ENCODE results near the gene OR10K1.

DNA sequence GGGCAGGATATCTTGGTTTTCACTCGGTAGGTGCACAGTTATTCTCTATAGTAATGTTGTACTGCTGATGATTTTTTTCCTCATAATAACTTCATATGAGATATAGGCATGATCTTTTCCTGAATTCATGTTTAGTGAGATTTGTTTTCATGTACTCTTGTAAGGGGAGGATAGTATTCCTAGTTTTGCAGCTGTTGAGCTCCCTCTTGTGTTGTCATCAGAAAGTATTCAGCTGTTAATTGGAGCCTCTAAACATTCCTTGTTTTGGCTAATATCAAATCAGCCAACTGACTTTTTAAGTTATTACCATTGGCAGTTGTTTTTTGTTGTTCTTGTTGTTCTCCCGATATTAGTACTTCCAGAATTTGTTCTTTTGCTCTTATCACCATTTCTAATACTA, 34.7 kb downstream of the OR10K1 start:
- TF ChIP-seq POLR2A (IDR thresholded peaks at IDR 0.05): no peak
- TF ChIP-seq, protein P1, sequence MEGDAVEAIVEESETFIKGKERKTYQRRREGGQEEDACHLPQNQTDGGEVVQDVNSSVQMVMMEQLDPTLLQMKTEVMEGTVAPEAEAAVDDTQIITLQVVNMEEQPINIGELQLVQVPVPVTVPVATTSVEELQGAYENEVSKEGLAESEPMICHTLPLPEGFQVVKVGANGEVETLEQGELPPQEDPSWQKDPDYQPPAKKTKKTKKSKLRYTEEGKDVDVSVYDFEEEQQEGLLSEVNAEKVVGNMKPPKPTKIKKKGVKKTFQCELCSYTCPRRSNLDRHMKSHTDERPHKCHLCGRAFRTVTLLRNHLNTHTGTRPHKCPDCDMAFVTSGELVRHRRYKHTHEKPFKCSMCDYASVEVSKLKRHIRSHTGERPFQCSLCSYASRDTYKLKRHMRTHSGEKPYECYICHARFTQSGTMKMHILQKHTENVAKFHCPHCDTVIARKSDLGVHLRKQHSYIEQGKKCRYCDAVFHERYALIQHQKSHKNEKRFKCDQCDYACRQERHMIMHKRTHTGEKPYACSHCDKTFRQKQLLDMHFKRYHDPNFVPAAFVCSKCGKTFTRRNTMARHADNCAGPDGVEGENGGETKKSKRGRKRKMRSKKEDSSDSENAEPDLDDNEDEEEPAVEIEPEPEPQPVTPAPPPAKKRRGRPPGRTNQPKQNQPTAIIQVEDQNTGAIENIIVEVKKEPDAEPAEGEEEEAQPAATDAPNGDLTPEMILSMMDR (IDR thresholded peaks at IDR 0.05): no peak
